GM08714 (cell line): ENCODE measurements around the gene LNX1.

Experiments used
- H3K4me3 ChIP-seq: fragments of 200-500 bp; sonication (Bioruptor generic); 2 replicates; pipeline ENCODE4 v1.5.1; 2014; ENCODE audit warnings: mild to moderate bottlenecking, low read length, inconsistent platforms
- ZNF274 ChIP-seq: IDR thresholded peaks from 2 replicates; pipeline ENCODE4 v1.6.1; 2012; ENCODE audit warnings: mild to moderate bottlenecking, low read depth, low read length

The LNX1 gene

GRCh38 chr4:53590187-53590586 is 1.1 kb downstream of the LNX1 start:
- H3K4me3 ChIP-seq = peak overlapping the region; percentile 56; the same call in 1 of the 2 replicates
- TF ChIP-seq ZNF274 = no peak

- no peak for TF ChIP-seq ZNF274
- no peak overlapping the region; the same call in 1 of the 2 replicates for H3K4me3 ChIP-seq
Observed at GRCh38 chr4:53589511-53589910, 1.8 kb downstream of the LNX1 start.

- H3K4me3 ChIP-seq = no peak overlapping the region
- no peak for TF ChIP-seq ZNF274
Observed at GRCh38 chr4:53587135-53587534, 4.2 kb downstream of the LNX1 start.

DNA sequence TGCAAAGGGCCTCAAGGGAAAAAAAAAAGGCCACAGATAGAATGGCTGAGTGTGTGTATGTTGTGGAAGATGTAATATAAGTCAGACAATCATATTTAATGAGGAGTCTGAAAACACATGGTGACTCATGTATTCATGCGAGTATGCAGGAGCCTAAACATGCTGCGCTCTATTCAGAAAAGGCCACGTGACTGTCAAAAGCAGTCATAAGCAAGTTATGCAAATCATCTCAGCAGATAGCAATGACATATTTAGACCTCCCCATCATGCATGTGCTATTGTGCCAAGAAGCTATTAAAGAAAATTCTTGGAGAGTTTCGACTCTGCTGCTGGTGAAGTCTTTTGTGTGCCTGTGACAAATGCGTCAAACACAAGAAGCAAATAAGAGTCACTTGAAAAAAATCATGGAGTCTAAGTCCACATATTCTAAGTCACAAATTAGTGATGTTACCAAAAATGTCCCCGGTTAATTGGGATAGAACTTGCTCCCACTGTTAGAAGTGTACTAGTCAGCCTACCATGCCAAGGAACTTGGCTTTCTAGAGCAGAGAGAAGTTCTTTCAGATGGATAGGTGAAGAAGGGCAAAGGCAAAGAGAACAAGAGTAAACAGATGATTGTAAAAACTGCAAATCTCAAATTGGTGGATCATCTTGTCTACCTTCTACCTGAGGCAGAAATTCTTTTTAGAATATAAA is 5.0 kb downstream of the LNX1 start:
- no peak for TF ChIP-seq ZNF274
- H3K4me3 ChIP-seq = no peak overlapping the region

- H3K4me3 ChIP-seq = no peak overlapping the region
- no peak for TF ChIP-seq ZNF274
Observed at GRCh38 chr4:53584658-53585057, 6.6 kb downstream of the LNX1 start.

- TF ChIP-seq ZNF274 = no peak
- no peak overlapping the region for H3K4me3 ChIP-seq
Observed at GRCh38 chr4:53583513-53583912, 7.8 kb downstream of the LNX1 start.

- no peak for TF ChIP-seq ZNF274
- no peak overlapping the region for H3K4me3 ChIP-seq
Observed at GRCh38 chr4:53582194-53582593, 9.1 kb downstream of the LNX1 start.

GRCh38 chr4:53580274-53580673 is 11.0 kb downstream of the LNX1 start:
- TF ChIP-seq ZNF274 = no peak
- no peak overlapping the region for H3K4me3 ChIP-seq

DNA sequence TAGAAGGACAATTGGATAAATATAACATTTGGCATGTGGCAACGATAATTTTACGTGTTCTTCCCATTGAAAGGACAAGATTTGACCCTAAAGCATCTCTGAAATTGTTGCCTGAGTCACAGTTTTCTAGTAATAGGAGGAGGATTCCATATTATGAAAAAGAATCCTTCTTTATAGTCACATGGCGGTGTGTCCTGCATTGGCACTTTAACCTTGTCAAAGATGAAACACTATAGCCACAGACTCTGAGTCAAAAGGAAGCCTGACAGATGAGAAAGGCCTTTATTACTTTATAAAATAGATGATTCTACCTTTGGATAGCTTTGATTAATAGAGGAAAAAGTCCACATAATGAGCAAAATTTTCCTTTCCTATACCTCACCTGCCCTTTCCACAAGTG is 11.5 kb downstream of the LNX1 start:
- no peak overlapping the region for H3K4me3 ChIP-seq
- no peak for TF ChIP-seq ZNF274

DNA sequence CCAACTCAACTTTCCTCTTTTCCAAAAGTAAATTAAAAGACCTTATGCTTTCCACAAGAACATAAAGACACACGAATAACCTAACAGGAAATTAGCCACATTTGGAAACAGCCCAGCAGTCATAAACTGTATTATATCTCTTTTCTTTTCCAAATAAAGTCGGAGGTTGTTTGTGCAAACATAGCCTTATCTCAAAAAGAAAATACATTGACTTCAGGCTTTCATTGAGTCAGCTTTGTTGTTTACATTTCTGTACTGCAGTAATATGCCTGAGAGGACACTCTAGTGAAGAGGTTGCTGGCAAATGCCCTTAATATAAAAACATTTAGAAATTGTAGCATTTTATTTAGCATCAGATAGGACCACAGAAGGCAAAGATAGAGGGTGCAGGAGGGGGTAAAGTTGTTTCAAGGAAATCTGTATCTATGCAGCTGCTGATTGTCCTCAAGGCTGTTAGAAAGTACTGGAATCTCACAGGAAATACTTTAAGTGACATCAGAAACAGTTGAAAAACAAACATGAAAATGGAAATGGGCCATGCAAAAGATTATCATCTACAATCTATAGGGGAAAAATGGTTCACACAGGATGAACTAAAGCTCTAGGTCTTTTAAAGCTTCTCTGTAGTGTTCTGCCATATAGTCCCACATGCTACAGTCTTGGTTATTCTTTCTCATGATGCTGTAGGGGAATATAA is 14.5 kb downstream of the LNX1 start:
- no peak overlapping the region for H3K4me3 ChIP-seq
- no peak for TF ChIP-seq ZNF274

DNA sequence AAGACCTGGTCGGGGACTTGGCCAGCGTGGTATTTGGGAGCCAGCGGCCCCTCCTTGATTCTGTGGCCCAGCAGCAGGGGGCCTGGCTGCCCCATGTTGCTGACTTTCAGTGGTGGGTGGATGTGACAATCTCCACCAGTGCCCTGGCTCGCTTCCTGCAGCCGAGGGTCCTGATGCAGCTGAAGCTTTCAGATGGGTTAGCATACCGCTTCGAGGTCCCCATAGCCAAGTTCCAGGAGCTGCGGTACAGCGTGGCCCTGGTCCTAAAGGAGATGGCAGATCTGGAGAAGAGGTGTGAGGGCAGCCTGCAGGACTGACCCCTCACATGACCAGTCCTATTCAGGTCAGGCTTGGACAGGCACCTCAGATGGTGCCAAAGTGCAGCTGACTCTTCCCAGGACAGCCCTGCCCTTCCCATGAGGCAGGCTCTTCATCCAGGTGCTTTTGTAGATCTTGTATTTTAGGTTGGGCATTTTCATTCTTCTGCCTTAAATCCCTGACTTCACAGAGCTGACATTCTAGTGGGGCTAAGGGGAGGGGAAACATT is 15.1 kb downstream of the LNX1 start:
- TF ChIP-seq ZNF274 = no peak
- no peak overlapping the region for H3K4me3 ChIP-seq

GRCh38 chr4:53575552-53575951 is 15.7 kb downstream of the LNX1 start:
- H3K4me3 ChIP-seq = no peak overlapping the region
- no peak for TF ChIP-seq ZNF274

- no peak for TF ChIP-seq ZNF274
- no peak overlapping the region for H3K4me3 ChIP-seq
Observed at GRCh38 chr4:53574528-53574927, 16.8 kb downstream of the LNX1 start.

GRCh38 chr4:53573696-53574095 is 17.6 kb downstream of the LNX1 start:
- no peak overlapping the region for H3K4me3 ChIP-seq
- no peak for TF ChIP-seq ZNF274

- TF ChIP-seq ZNF274 = no peak
- H3K4me3 ChIP-seq = no peak overlapping the region
Observed at GRCh38 chr4:53572600-53572994, 18.7 kb downstream of the LNX1 start.
